Measurements from ENCODE around the gene MTM1. TPM values are rescaled to one million over a fixed set of nuclear protein-coding genes. Genes with fewer than 3 reads are reported as not detected.

Gene MTM1
- total RNA-seq, 3 donors from 2014 or later = 14.7 to 17.3 (median 14.7) TPM

DNA sequence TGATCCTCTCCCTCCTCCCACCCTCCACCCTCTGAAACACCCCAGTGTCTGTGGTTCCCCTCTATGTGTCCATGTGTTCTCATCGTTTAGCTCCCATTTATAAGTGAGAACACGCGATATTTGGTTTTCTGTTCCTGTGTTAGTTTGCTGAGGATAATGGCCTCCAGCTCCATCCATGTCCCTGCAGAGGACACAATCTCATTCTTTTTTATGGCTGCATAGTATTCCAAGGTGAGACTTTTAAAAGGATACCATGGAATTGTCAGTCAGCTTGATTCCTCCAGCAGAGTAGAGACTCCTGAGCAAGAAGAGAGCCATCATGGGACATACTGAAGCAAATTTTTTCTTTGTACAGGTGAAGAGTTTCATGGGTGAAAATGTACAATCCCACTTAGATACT is 38.8 kb upstream of the MTM1 start:
- DNase-seq (ENCODE audit: low spot score in 2 of 2) = no peak
- Histone ChIP-seq H3K27me3 (peaks cover 0 to 16% of the 10 kb centered on the region in 2 donors), H3K4me1 (no peaks in the 10 kb centered on the region), H3K36me3 (no peaks in the 10 kb centered on the region), H3K9me3 (no peaks in the 10 kb centered on the region), H3K4me3 (no peak overlapping the region), H3K27ac (no peak overlapping the region)
- intact Hi-C loops (cut with DNase I; ENCODE audit: low total_unique reads) = no loop called here
- TF ChIP-seq, protein P1, sequence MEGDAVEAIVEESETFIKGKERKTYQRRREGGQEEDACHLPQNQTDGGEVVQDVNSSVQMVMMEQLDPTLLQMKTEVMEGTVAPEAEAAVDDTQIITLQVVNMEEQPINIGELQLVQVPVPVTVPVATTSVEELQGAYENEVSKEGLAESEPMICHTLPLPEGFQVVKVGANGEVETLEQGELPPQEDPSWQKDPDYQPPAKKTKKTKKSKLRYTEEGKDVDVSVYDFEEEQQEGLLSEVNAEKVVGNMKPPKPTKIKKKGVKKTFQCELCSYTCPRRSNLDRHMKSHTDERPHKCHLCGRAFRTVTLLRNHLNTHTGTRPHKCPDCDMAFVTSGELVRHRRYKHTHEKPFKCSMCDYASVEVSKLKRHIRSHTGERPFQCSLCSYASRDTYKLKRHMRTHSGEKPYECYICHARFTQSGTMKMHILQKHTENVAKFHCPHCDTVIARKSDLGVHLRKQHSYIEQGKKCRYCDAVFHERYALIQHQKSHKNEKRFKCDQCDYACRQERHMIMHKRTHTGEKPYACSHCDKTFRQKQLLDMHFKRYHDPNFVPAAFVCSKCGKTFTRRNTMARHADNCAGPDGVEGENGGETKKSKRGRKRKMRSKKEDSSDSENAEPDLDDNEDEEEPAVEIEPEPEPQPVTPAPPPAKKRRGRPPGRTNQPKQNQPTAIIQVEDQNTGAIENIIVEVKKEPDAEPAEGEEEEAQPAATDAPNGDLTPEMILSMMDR (IDR thresholded peaks at IDR 0.05) = no peak
- TF ChIP-seq POLR2A (IDR thresholded peaks at IDR 0.05) = no peak
- TF ChIP-seq POLR2AphosphoS5 (IDR thresholded peaks at IDR 0.05) = no peak

DNA sequence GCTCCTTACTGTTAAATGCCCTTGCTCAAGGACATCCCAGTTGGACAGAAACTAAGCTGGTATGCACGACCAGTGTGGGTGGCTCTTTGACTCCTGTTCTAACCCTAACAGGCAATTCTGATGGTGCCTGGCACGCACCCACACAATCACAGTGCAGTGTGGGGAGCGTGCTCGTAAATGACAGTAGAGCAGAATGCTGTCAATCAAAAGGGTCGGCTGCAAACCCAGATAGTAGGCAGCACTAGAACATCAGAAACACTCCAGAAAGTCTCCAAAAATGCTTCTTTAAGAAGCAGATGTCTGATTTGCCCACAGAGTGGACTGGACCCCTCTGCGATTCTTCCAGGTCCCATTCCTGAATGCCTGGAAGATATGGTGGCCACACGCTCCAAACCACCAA is 37.6 kb upstream of the MTM1 start:
- no peaks in the 10 kb centered on the region for H3K36me3 ChIP-seq
- DNase-seq (ENCODE audit: low spot score in 2 of 2) = no peak
- no peaks in the 10 kb centered on the region for H3K4me1 ChIP-seq
- peaks cover 0 to 4% of the 10 kb centered on the region in 2 donors for H3K9me3 ChIP-seq
- H3K27ac ChIP-seq = no peak overlapping the region
- intact Hi-C loops (cut with DNase I; ENCODE audit: low total_unique reads) = no loop called here
- no peak overlapping the region for H3K4me3 ChIP-seq
- TF ChIP-seq POLR2AphosphoS5 (IDR thresholded peaks at IDR 0.05) = no peak
- no peak for TF ChIP-seq POLR2A (IDR thresholded peaks at IDR 0.05)
- TF ChIP-seq, protein P1 (IDR thresholded peaks at IDR 0.05) = no peak
- H3K27me3 ChIP-seq = peaks cover 0 to 7% of the 10 kb centered on the region in 2 donors

DNA sequence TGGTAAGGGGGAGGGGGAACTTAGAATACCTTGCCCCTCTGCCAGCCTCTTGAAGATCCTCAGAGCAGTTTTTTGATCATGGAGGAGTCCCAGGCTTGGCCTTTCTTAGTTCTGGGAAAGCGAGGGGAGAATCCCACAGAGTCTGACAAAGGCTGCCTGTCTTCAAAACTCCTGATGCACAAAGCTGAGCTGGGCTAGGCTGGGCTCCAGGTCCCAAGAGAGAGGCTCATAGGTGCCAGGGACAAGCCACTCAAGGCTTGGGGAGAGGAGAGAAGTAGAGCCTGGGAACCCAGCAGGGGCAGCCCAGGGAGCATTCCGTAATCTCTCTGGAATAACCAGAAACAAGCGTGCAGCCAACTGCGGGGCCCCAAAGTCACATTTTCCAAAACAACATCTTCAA is 37.0 kb upstream of the MTM1 start:
- no peak for DNase-seq (ENCODE audit: low spot score in 2 of 2)
- Histone ChIP-seq H3K27me3 (peaks cover 0 to 3% of the 10 kb centered on the region in 2 donors), H3K36me3 (no peaks in the 10 kb centered on the region), H3K4me3 (no peak overlapping the region), H3K9me3 (peaks cover 0 to 11% of the 10 kb centered on the region in 2 donors), H3K4me1 (no peaks in the 10 kb centered on the region), H3K27ac (no peak overlapping the region)
- intact Hi-C loops (cut with DNase I; ENCODE audit: low total_unique reads) = no loop called here
- TF ChIP-seq, protein P1 (IDR thresholded peaks at IDR 0.05) = no peak
- TF ChIP-seq POLR2A (IDR thresholded peaks at IDR 0.05) = no peak
- no peak for TF ChIP-seq POLR2AphosphoS5 (IDR thresholded peaks at IDR 0.05)

DNA sequence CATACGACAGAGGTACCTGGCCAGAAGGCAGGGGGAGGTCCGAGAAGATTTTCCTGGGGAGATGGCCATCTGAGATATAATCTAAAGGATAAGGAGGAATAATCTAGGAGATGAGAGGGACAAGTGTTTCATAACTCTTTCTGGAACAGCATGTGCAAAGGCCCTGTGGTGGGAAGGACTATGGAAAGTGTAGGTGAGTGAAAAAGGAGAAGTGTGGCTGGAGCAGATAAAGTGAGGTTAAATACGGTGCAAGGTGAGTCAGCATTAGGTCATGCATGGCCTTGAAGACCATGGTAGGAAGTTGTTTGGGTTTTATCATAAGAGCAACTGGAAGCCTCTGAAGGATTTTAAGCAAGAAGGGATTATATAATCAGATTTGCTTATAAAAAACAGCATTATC is 34.6 kb upstream of the MTM1 start:
- H3K27me3 ChIP-seq = peaks cover 0 to 3% of the 10 kb centered on the region in 2 donors
- no peak for DNase-seq (ENCODE audit: low spot score in 2 of 2)
- peaks cover 0 to 21% of the 10 kb centered on the region in 2 donors for H3K9me3 ChIP-seq
- no peak overlapping the region for H3K4me3 ChIP-seq
- no peaks in the 10 kb centered on the region for H3K36me3 ChIP-seq
- H3K4me1 ChIP-seq = no peaks in the 10 kb centered on the region
- intact Hi-C loops (cut with DNase I; ENCODE audit: low total_unique reads) = no loop called here
- no peak overlapping the region for H3K27ac ChIP-seq
- TF ChIP-seq, protein P1 (IDR thresholded peaks at IDR 0.05) = no peak
- TF ChIP-seq POLR2AphosphoS5 (IDR thresholded peaks at IDR 0.05) = no peak
- no peak for TF ChIP-seq POLR2A (IDR thresholded peaks at IDR 0.05)

DNA sequence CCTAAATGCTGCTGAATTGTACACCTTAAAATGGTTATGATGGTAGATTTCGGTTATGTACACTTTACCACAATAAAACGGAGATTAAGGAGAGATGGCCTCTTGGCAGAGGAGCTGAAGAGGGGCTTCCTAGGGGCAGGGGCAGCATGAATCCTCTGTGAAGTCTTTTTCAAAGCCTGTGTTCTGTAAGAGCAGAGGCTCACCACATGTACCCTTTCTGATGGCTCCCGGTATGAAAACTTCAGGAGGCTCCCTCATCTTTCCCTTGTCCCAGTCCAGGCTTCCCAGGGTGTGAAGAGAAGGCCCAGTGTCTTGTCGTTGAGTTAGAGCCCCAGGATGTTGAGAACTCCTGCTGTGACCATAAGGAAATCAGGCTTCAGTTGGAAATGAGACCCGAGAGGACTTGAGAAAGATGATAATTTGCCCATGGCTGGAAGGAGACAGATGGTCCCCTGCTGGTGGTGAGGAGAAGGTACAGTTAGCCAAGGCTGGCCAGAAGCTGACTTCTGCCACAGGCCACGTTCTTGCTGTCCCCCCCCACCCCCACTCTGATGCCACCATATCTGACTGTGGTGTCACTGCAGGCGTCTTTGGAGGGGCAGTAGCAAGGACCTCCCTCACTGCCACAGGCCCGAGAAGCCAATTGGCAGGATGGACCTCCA is 31.8 kb upstream of the MTM1 start:
- no peak for DNase-seq (ENCODE audit: low spot score in 2 of 2)
- TF ChIP-seq POLR2A (IDR thresholded peaks at IDR 0.05) (no peak), POLR2AphosphoS5 (IDR thresholded peaks at IDR 0.05) (no peak)
- TF ChIP-seq, protein P1 (IDR thresholded peaks at IDR 0.05) = no peak
- no peaks in the 10 kb centered on the region for H3K4me1 ChIP-seq
- peaks cover 0 to 21% of the 10 kb centered on the region in 2 donors for H3K9me3 ChIP-seq
- no peak overlapping the region for H3K4me3 ChIP-seq
- no peak overlapping the region for H3K27ac ChIP-seq
- intact Hi-C loops (cut with DNase I; ENCODE audit: low total_unique reads) = no loop called here
- peaks cover 0 to 7% of the 10 kb centered on the region in 2 donors for H3K27me3 ChIP-seq
- H3K36me3 ChIP-seq = no peaks in the 10 kb centered on the region
